ENCODE data around the gene MED17.

GRCh38 chr11:93845181-93846092 lies 61.4 kb downstream of the MED17 start:
- TF ChIP-seq POLR2A (IDR thresholded peaks at IDR 0.05; ENCODE audit: low read length), result no peak
- TF ChIP-seq GATA1 (IDR thresholded peaks at IDR 0.05; ENCODE audit: low read depth, low read length), result no peak
